ENCODE measurements around the gene HAUS8. TPM values are rescaled to one million over a fixed set of nuclear protein-coding genes. Genes with fewer than 3 reads are reported as not detected.

HAUS8 gene
- total RNA-seq (2022; extraction: Qiagen RNA extraction): 12.3 to 14.3 TPM (median 12.5 TPM) in 5 replicates

GRCh38 chr19:17075035-17075863, at the start of gene HAUS8, which contains the start of gene MYO9B:
HAUS8 (minus strand) TSS chr19:17075452; CDS start chr19:17075422, 30 bp downstream.
MYO9B (plus strand) TSS chr19:17075777; CDS start chr19:17101718, 25,941 bp downstream.

GRCh38 chr19:17026706-17027534, 48.3 kb downstream of the HAUS8 start, which contains the start of gene CPAMD8:
CPAMD8 (minus strand) TSS chr19:17026810; CDS start chr19:17026642, 168 bp downstream.

Other genes with a start within 250 kb of the HAUS8 start
- 17.7 to 21.3 TPM (median 20.0 TPM) in 5 replicates for gene SIN3B, start 246.1 kb downstream of the HAUS8 start, total RNA-seq (2022; extraction: Qiagen RNA extraction)
- 0.03 TPM in 1 of 5 replicates, not detected in the others for gene F2RL3, start 186.5 kb downstream of the HAUS8 start, total RNA-seq (2022; extraction: Qiagen RNA extraction)
- 0.05 to 0.18 TPM (median 0.07 TPM) in 4 of 5 replicates, not detected in the other for gene CPAMD8, start 48.6 kb downstream of the HAUS8 start, total RNA-seq (2022; extraction: Qiagen RNA extraction)
- gene MYO9B, start 325 bp upstream of the HAUS8 start, total RNA-seq (2022; extraction: Qiagen RNA extraction): 29.1 to 35.7 TPM (median 34.5 TPM) in 5 replicates
- gene USE1, start 139.9 kb upstream of the HAUS8 start, total RNA-seq (2022; extraction: Qiagen RNA extraction): 13.7 to 17.8 TPM (median 15.3 TPM) in 5 replicates
- gene OCEL1, start 150.8 kb upstream of the HAUS8 start, total RNA-seq (2022; extraction: Qiagen RNA extraction): 9.6 to 13.3 TPM (median 11.6 TPM) in 5 replicates
- gene NR2F6, start 170.5 kb upstream of the HAUS8 start, total RNA-seq (2022; extraction: Qiagen RNA extraction): 29.3 to 63.7 TPM (median 62.0 TPM) in 5 replicates
- 0.02 TPM in 1 of 5 replicates, not detected in the others for gene USHBP1, start 189.3 kb upstream of the HAUS8 start, total RNA-seq (2022; extraction: Qiagen RNA extraction)
- 56.7 to 66.0 TPM (median 61.4 TPM) in 5 replicates for gene BABAM1, start 192.0 kb upstream of the HAUS8 start, total RNA-seq (2022; extraction: Qiagen RNA extraction)
- 0.36 to 0.58 TPM (median 0.38 TPM) in 5 replicates for gene ANKLE1, start 206.4 kb upstream of the HAUS8 start, total RNA-seq (2022; extraction: Qiagen RNA extraction)
- 1.8 to 3.2 TPM (median 2.8 TPM) in 5 replicates for gene ABHD8, start 228.0 kb upstream of the HAUS8 start, total RNA-seq (2022; extraction: Qiagen RNA extraction)
- gene MRPL34, start 230.4 kb upstream of the HAUS8 start, total RNA-seq (2022; extraction: Qiagen RNA extraction): 61.1 to 87.7 TPM (median 75.2 TPM) in 5 replicates
- 51.9 to 57.5 TPM (median 53.8 TPM) in 5 replicates for gene DDA1, start 234.1 kb upstream of the HAUS8 start, total RNA-seq (2022; extraction: Qiagen RNA extraction)

Data from A549 treated with Hydrocortisone at 1 μM for 4 hours (cell line).